ENCODE measurements around the gene MYO1D.
"Not testable (repeated sequence)": the region's sequence is repeated elsewhere in the genome, so short reads cannot be mapped to it uniquely, and the experiment has no call there.

- TF ChIP-seq CTCF, POLR2A (IDR thresholded peaks at IDR 0.05): not testable (repeated sequence)
These were observed 352.4 kb downstream of the MYO1D start for GRCh38 chr17:32524553-32524880.
